K562 (cell line): Measurements from ENCODE around the gene PMFBP1. TPM values are rescaled to one million over a fixed set of nuclear protein-coding genes. Genes with fewer than 3 reads are reported as not detected.

Experiments used
- ATAC-seq: fragments of 200-7000 bp; cut with Tn5 transposase; 3 replicates; pipeline ENCODE4 v1.9.1; 2020; ENCODE audit warnings: moderate library complexity
- BruUV-seq: library from RNA; stranded (reverse); fragments of 400-500 nt; replicated peaks from 2 replicates; lab custom pipeline; 2021; lab: Mats Ljungman, UMichigan
- CTCF ChIA-PET: fragments of 300-600 bp; formaldehyde crosslinking; extraction: SDS; loops from one replicate; lab custom pipeline; 2021; ENCODE audit warnings: low intra/inter-chr PET ratio; lab: Yijun Ruan, JAX
- POLR2A ChIA-PET: fragments of 300-600, 350-650 bp; sonication (Branson Sonifier 250); formaldehyde crosslinking; extraction: SDS; loops from one replicate; lab custom pipeline; 2021; ENCODE audit warnings: antibody characterized with exemption, inconsistent platforms; lab: Yijun Ruan, JAX
- DNase-seq, 4 experiments: peaks; one replicate each; pipeline versions ENCODE4 v3.0.0 to v3.0.0-alpha.2; 2011 to 2018; ENCODE audit warnings: low spot score in 3 of 4, mixed read lengths in 3 of 4; ENCODE audit errors: extremely low read depth in 1 of 4
- FAIRE-seq: peaks from 2 replicates; lab custom pipeline; 2011; peaks lifted over from hg19 to GRCh38; lab: Jason Lieb, UNC
- H2AFZ ChIP-seq: 2 replicates; pipeline ENCODE4 v1.6.0; 2011; ENCODE audit warnings: low read depth, low read length, control low read depth, inconsistent platforms
- H3K27ac ChIP-seq: fragments of 200-600 bp; 3 replicates; pipeline ENCODE4 v1.8.0; 2011; ENCODE audit warnings: low read depth, mild to moderate bottlenecking, control low read depth, inconsistent platforms, low read length, moderate library complexity, mixed read lengths; ENCODE audit errors: extremely low read depth
- H3K27me3 ChIP-seq, 2 experiments: fragments of 300-600 bp in 1 of 2; 2 replicates in 1 of 2; 3 replicates in 1 of 2; pipeline versions ENCODE4 v1.6.0 to v1.8.0; 2011; ENCODE audit warnings: inconsistent platforms in 2 of 2, low read length in 2 of 2, mild to moderate bottlenecking in 1 of 2, mixed read lengths in 1 of 2, moderate library complexity in 1 of 2; ENCODE audit not compliant: control insufficient read depth in 2 of 2, insufficient read depth in 2 of 2
- H3K36me3 ChIP-seq: fragments of 300-600 bp; 3 replicates; pipeline ENCODE4 v1.8.0; 2011; ENCODE audit warnings: mild to moderate bottlenecking, low read length, inconsistent platforms; ENCODE audit not compliant: control insufficient read depth, insufficient read depth
- H3K4me1 ChIP-seq, 2 experiments: fragments of 200-600 bp in 1 of 2; replicated peaks in 1 of 2; 2 replicates in 1 of 2; 3 replicates in 1 of 2; pipeline versions ENCODE4 v1.5.1 to v1.8.0; 2011; ENCODE audit warnings: inconsistent platforms in 2 of 2, low read length in 2 of 2, mild to moderate bottlenecking in 1 of 2, mixed read lengths in 1 of 2, moderate library complexity in 1 of 2; ENCODE audit not compliant: control insufficient read depth in 2 of 2, insufficient read depth in 2 of 2
- H3K4me2 ChIP-seq: 2 replicates; pipeline ENCODE4 v1.6.1; 2011; ENCODE audit warnings: low read length, control low read depth, inconsistent platforms, mixed read lengths; ENCODE audit not compliant: insufficient read depth
- H3K4me3 ChIP-seq: fragments of 200-600 bp; sonication (generic), shearing (Covaris generic); 2 replicates; pipeline ENCODE4 v1.5.1; 2016; ENCODE audit warnings: control low read depth, inconsistent platforms
- H3K79me2 ChIP-seq: fragments of 200-600 bp; 3 replicates; pipeline ENCODE4 v1.8.0; 2011; ENCODE audit warnings: low read length, inconsistent platforms; ENCODE audit not compliant: control insufficient read depth, insufficient read depth
- H3K9ac ChIP-seq, 2 experiments: 2 replicates each; pipeline versions ENCODE4 v1.6.0 to v1.6.1; 2011; ENCODE audit warnings: low read depth in 2 of 2, low read length in 2 of 2, control low read depth in 1 of 2, inconsistent platforms in 1 of 2, mild to moderate bottlenecking in 1 of 2, mixed read lengths in 1 of 2; ENCODE audit not compliant: insufficient read depth in 1 of 2
- H3K9me1 ChIP-seq: one replicate; pipeline ENCODE4 v1.6.0; 2011; ENCODE audit warnings: inconsistent platforms, mild to moderate bottlenecking, low read length, moderate library complexity; ENCODE audit not compliant: control insufficient read depth, insufficient read depth
- H3K9me3 ChIP-seq: replicated peaks from 2 replicates; pipeline ENCODE4 v1.5.1; 2011; ENCODE audit warnings: low read depth, low read length, inconsistent platforms; ENCODE audit not compliant: control insufficient read depth, insufficient read depth
- H4K20me1 ChIP-seq: replicated peaks from 2 replicates; pipeline ENCODE4 v1.6.1; 2011; ENCODE audit warnings: low read length, inconsistent platforms, mixed read lengths; ENCODE audit not compliant: control insufficient read depth, insufficient read depth
- BRF2 ChIP-seq: IDR thresholded peaks from 3 replicates; pipeline ENCODE4 v1.6.1; 2011; ENCODE audit warnings: borderline replicate concordance, mild to moderate bottlenecking; ENCODE audit not compliant: insufficient read length, insufficient read depth
- CBFA2T2 ChIP-seq: fragments of 450-650 bp; conservative IDR thresholded peaks from 2 replicates; pipeline ENCODE4 v1.6.1; 2017; ENCODE audit warnings: mild to moderate bottlenecking
- CBX5 ChIP-seq: IDR thresholded peaks from 2 replicates; pipeline ENCODE4 v1.6.1; 2014; ENCODE audit warnings: low read depth, borderline replicate concordance
- FOSL1 ChIP-seq: fragments of 200-800 bp; sonication (Bioruptor generic); conservative IDR thresholded peaks from 2 replicates; pipeline ENCODE4 v1.6.1; 2016; ENCODE audit warnings: missing genetic modification characterization, missing compliant biosample characterization
- FOXK2 ChIP-seq, 2 experiments: fragments of 450-650 bp; IDR thresholded peaks in 1 of 2; conservative IDR thresholded peaks in 1 of 2; 2 replicates each; pipeline ENCODE4 v1.6.1; 2016; ENCODE audit warnings: low read depth in 2 of 2, mild to moderate bottlenecking in 1 of 2
- HNRNPLL ChIP-seq: fragments of 200-400 bp; formaldehyde crosslinking; IDR thresholded peaks from 2 replicates; pipeline ENCODE4 v1.6.1; 2017; ENCODE audit warnings: low read length, low read depth, mild to moderate bottlenecking; ENCODE audit not compliant: poor library complexity, severe bottlenecking
- ILF3 ChIP-seq: fragments of 450-650 bp; IDR thresholded peaks from 2 replicates; pipeline ENCODE4 v1.6.1; 2018; ENCODE audit warnings: antibody characterized with exemption, mild to moderate bottlenecking, moderate library complexity, borderline replicate concordance
- NCOA6 ChIP-seq: fragments of 450-650 bp; IDR thresholded peaks from 2 replicates; pipeline ENCODE4 v1.6.1; 2017; ENCODE audit warnings: mild to moderate bottlenecking
- PRPF4 ChIP-seq: fragments of 200-400 bp; formaldehyde crosslinking; IDR thresholded peaks from one replicate; pipeline ENCODE4 v1.6.1; 2017; ENCODE audit warnings: low read length, low read depth, mild to moderate bottlenecking; ENCODE audit not compliant: insufficient read depth, poor library complexity, severe bottlenecking
- TRIM24 ChIP-seq, 2 experiments: fragments of 450-650 bp; IDR thresholded peaks; 2 replicates each; pipeline ENCODE4 v1.6.1; 2016
- TSC22D4 ChIP-seq: fragments of 450-650 bp; IDR thresholded peaks from 2 replicates; pipeline ENCODE4 v1.6.1; 2016; ENCODE audit warnings: missing genetic modification characterization, missing biosample characterization, control low read depth
- YY1 ChIP-seq, 3 experiments: IDR thresholded peaks; 2 replicates each; pipeline ENCODE4 v1.6.1; 2011; ENCODE audit warnings: low read length in 2 of 3, mild to moderate bottlenecking in 2 of 3, moderate library complexity in 2 of 3, borderline replicate concordance in 1 of 3, control low read depth in 1 of 3, low read depth in 1 of 3; ENCODE audit not compliant: insufficient read depth in 3 of 3, insufficient replicate concordance in 2 of 3, control insufficient read depth in 1 of 3, insufficient read length in 1 of 3; ENCODE audit errors: extremely low read depth in 1 of 3
- ZBTB26 ChIP-seq: fragments of 450-650 bp; formaldehyde crosslinking; IDR thresholded peaks from 2 replicates; pipeline ENCODE4 v1.4.0; 2022; ENCODE audit warnings: missing genetic modification characterization
- ZNF217 ChIP-seq: sonication (generic); formaldehyde crosslinking; IDR thresholded peaks from 2 replicates; pipeline ENCODE4 v1.8.0; 2022; ENCODE audit warnings: mild to moderate bottlenecking, missing genetic modification reagents
- ZNF639 ChIP-seq, 2 experiments: fragments of 200-800 bp in 1 of 2; sonication (Bioruptor generic) in 1 of 2; sonication (generic) in 1 of 2; formaldehyde crosslinking in 1 of 2; IDR thresholded peaks in 1 of 2; conservative IDR thresholded peaks in 1 of 2; 2 replicates each; pipeline versions ENCODE4 v1.5.0 to v1.6.1; 2016 to 2020; ENCODE audit warnings: missing compliant biosample characterization in 1 of 2, missing genetic modification characterization in 1 of 2, missing genetic modification reagents in 1 of 2
- ZSCAN29 ChIP-seq: fragments of 450-650 bp; IDR thresholded peaks from 2 replicates; pipeline ENCODE4 v1.6.1; 2017
- WGBS: fragments of 100-300 bp; shearing (Covaris generic); methylation state at CpG from one replicate; pipeline ENCODE4 v1.1.6; 2016; ENCODE audit warnings: low coverage, mixed read lengths; ENCODE audit not compliant: insufficient coverage; ENCODE audit errors: missing lambda C conversion rate; 5-methylcytosine and 5-hydroxymethylcytosine counted together
- in situ Hi-C: fragments of 300-500 bp; cut with MboI; formaldehyde crosslinking; loops from 4 replicates; pipeline ENCODE4 v1.15.0; 2018; ENCODE audit warnings: inconsistent platforms, mixed read lengths
- intact Hi-C: fragments of 100-400 bp; cut with micrococcal nuclease; formaldehyde crosslinking; loops from 2 replicates; pipeline ENCODE4 v1.14.2; 2022
- polyA plus RNA-seq, 8 experiments: library from polyadenylated mRNA; depleted of rRNA in 4 of 8; stranded (reverse) in 5 of 8; unstranded in 3 of 8; fragments of >200 nt; fragmentation: Nextera tagmentation in 2 of 8; fragmentation: Illumina TruSeq in 1 of 8; extraction: Ambion mirVana in 2 of 8; extraction: Trizol in 1 of 8; gene quantifications; 2 replicates each; pipeline versions ENCODE4 v1.2.1 to v1.2.3, GENCODE V29; 2011 to 2014; ENCODE audit warnings: inconsistent platforms in 1 of 8, missing spikeins in 1 of 8
- total RNA-seq, 7 experiments: library from RNA; depleted of rRNA in 6 of 7; stranded (reverse); fragments of >200 nt in 6 of 7; fragmentation: Illumina TruSeq in 2 of 7; extraction: Trizol in 2 of 7; gene quantifications; 2 replicates each; pipeline versions ENCODE4 v1.2.1 to v1.2.3, GENCODE V29; 2011 to 2021; ENCODE audit warnings: low replicate concordance in 1 of 7

Gene PMFBP1
- total and polyA plus RNA-seq, 9 of the 15 experiments (the other 6 are each of a cell fraction or from before 2014, with no cell fraction given): 0.13 to 0.91 (median 0.47) TPM

- H3K9ac ChIP-seq: peak within 1 kb of the TSS; percentile 85 to 97
- no peaks in the 10 kb centered on the region for H3K9me3 ChIP-seq
- peak within 1 kb of the TSS; percentile 62 for H3K4me3 ChIP-seq
- no peaks in the 10 kb centered on the region; the same call in 1 of the 2 replicates for H4K20me1 ChIP-seq
- DNase-seq (peak; percentile 95 to 98 (median 98)), ATAC-seq (peak; percentile 98), FAIRE-seq (peak; percentile 100)
- ChIA-PET CTCF (interaction anchor here (0.6 kb wide), 1 partner anchor 529 kb away, joined by 4 read pairs; no protein-coding TSS in a partner anchor), POLR2A (interaction anchor here (0.6 to 2.9 kb wide), 14 partner anchors 10 to 1804 kb away, joined by 3 to 18 read pairs (median 3); partner anchors contain the start of gene AARS1)
- H3K4me2 ChIP-seq: peak within 1 kb of the TSS; percentile 88
- intact Hi-C loops: no loop called here
- no peaks in the 10 kb centered on the region for H3K9me1 ChIP-seq
- TSS peak; percentile 59 for BruUV-seq
- peaks cover 58% of the 10 kb centered on the region for H3K79me2 ChIP-seq
- peak within 1 kb of the TSS; percentile 81 for H3K27ac ChIP-seq
- peaks cover 4 to 8% of the 10 kb centered on the region in 2 experiments; a peak in 2 of 5 replicates for H3K4me1 ChIP-seq
- H3K36me3 ChIP-seq: peaks cover 61% of the 10 kb centered on the region
- under 1% methylated on average over 36 of the region's 43 CpGs for WGBS
- in situ Hi-C loops: no loop called here
- H2AFZ ChIP-seq: peak within 1 kb of the TSS; percentile 86
- no peaks in the 10 kb centered on the region for H3K27me3 ChIP-seq
- TF ChIP-seq ILF3: no peak
- TF ChIP-seq ZNF639 (CRISPR knock-in tag; conservative IDR thresholded peaks at IDR 0.05 in 1 of 2, IDR thresholded peaks at IDR 0.05 in 1 of 2): 0 out of 4 replicates have a peak, but pooled peaks of 1 of the 2 experiments have one; percentile 56
- no peak for TF ChIP-seq ZNF217 (CRISPR knock-in tag)
- no peak for TF ChIP-seq PRPF4
- no peak for TF ChIP-seq TSC22D4 (tag)
- TF ChIP-seq BRF2: no peak
- no peak for TF ChIP-seq TRIM24 (IDR thresholded peaks at IDR 0.05)
- no peak for TF ChIP-seq CBFA2T2
- TF ChIP-seq FOSL1: no peak
- TF ChIP-seq HNRNPLL: peak; percentile 54
- peak; percentile 71 to 81; a peak in 3 of 4 replicates for TF ChIP-seq FOXK2 (conservative IDR thresholded peaks at IDR 0.05 in 1 of 2, IDR thresholded peaks at IDR 0.05 in 1 of 2; ENCODE audit: low read depth in 2 of 2)
- TF ChIP-seq YY1 (IDR thresholded peaks at IDR 0.05; ENCODE audit: borderline replicate concordance in 1 of 3, control insufficient read depth in 1 of 3, extremely low read depth in 1 of 3, insufficient read depth in 3 of 3, insufficient read length in 1 of 3, insufficient replicate concordance in 2 of 3, low read depth in 1 of 3, low read length in 2 of 3): peak; percentile 85 to 96 (median 95)
- no peak for TF ChIP-seq ZSCAN29
- no peak for TF ChIP-seq CBX5
- no peak for TF ChIP-seq NCOA6
- TF ChIP-seq ZBTB26: no peak
Measured at GRCh38 chr16:72093448-72094265, 78.3 kb downstream of the PMFBP1 start, which contains the start of the genes DHX38 and TXNL4B. TSS of gene DHX38 (plus strand) at chr16:72093847. CDS start at chr16:72096158, 2,311 bp downstream. TSS of gene TXNL4B (minus strand) at chr16:72093620. CDS start at chr16:72090749, 2,871 bp downstream.
